Endometrial microvascular endothelial cells (primary cell): ENCODE results near the gene ENPEP. TPM values are rescaled to one million over a fixed set of nuclear protein-coding genes. Genes with fewer than 3 reads are reported as not detected.
"Not testable (repeated sequence)": the region's sequence is repeated elsewhere in the genome, so short reads cannot be mapped to it uniquely, and the experiment has no call there.

Experiments used
- in situ Hi-C: cut with HindIII; loops from 2 replicates; pipeline ENCODE4 v1.10.0; 2017; ENCODE audit warnings: low sequenced_read_pairs, low pct_unique_long_range_greater_than_20kb; ENCODE audit errors: inconsistent ontology term
- total RNA-seq: library from RNA; depleted of rRNA; stranded (reverse); fragments of >200 nt; gene quantifications from one replicate; pipeline ENCODE4 v1.2.3, GENCODE V29; 2015; ENCODE audit errors: inconsistent ontology term

The ENPEP gene, protein sequence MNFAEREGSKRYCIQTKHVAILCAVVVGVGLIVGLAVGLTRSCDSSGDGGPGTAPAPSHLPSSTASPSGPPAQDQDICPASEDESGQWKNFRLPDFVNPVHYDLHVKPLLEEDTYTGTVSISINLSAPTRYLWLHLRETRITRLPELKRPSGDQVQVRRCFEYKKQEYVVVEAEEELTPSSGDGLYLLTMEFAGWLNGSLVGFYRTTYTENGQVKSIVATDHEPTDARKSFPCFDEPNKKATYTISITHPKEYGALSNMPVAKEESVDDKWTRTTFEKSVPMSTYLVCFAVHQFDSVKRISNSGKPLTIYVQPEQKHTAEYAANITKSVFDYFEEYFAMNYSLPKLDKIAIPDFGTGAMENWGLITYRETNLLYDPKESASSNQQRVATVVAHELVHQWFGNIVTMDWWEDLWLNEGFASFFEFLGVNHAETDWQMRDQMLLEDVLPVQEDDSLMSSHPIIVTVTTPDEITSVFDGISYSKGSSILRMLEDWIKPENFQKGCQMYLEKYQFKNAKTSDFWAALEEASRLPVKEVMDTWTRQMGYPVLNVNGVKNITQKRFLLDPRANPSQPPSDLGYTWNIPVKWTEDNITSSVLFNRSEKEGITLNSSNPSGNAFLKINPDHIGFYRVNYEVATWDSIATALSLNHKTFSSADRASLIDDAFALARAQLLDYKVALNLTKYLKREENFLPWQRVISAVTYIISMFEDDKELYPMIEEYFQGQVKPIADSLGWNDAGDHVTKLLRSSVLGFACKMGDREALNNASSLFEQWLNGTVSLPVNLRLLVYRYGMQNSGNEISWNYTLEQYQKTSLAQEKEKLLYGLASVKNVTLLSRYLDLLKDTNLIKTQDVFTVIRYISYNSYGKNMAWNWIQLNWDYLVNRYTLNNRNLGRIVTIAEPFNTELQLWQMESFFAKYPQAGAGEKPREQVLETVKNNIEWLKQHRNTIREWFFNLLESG
- total RNA-seq = 0.56 TPM

GRCh38 chr4:110475881-110476818, at the start of gene ENPEP:
Gene ENPEP (plus strand): TSS chr4:110476155. CDS start chr4:110476415, 260 bp downstream.
- in situ Hi-C loops = no loop called here

GRCh38 chr4:110431805-110432204, 44.1 kb upstream of the ENPEP start:
- in situ Hi-C loops = not testable (repeated sequence)

DNA sequence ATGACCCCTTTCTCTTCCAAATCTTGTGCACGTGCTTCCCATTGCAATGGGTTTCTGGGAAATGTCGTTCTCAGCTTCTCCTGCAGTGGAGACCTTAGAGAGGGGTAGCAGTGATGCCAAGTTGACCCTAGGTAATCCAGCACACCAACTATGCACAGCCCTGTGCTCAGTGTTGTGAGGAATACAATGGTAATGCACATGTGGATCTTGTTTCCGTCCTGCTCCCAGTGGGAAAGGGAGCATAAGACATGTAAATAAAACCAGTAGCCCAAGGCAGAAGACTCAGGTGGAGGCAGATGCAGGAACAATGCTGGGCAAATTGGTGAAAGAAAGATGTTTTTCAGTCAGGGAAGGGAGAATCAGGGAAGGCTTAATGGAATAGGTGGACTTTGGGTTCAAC, 38.7 kb upstream of the ENPEP start:
- in situ Hi-C loops = not testable (repeated sequence)

DNA sequence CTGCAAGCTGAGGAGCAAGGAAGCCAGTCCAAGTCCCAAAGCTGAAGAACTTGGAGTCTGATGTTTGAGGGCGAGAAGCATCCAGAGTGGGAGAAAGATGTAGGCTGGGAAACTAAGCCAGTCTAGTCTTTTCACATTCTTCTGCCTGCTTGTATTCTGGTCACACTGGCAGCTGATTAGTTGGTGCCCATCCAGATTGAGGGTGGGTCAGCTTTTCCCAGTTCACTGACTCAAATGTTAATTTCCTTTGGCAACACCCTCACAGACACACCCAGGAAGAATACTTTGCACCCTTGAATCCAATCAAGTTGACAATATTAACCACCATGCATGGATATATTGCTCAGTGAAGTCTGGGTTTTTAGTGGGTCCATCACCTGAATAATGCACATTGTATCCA, 36.7 kb upstream of the ENPEP start:
- in situ Hi-C loops = not testable (repeated sequence)

DNA sequence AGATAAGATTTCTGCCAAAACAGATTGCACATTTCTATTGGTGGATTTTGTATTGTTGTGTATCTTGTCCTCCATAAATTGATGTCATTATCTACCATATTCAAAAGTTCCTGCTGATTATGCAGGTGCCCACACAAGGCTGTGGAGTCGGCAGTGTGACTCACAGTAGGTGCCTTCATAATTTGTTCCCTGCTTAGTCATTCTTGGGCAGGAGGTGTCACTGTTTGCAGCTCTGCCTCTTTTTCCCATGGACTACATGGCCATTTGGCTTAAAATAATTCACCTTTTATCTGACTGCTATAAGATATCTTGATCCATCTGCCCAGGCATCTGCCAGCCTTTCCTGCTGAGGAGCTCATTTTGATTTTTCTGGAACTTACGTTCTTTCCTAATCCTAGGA, 33.6 kb upstream of the ENPEP start:
- in situ Hi-C loops = no loop called here

DNA sequence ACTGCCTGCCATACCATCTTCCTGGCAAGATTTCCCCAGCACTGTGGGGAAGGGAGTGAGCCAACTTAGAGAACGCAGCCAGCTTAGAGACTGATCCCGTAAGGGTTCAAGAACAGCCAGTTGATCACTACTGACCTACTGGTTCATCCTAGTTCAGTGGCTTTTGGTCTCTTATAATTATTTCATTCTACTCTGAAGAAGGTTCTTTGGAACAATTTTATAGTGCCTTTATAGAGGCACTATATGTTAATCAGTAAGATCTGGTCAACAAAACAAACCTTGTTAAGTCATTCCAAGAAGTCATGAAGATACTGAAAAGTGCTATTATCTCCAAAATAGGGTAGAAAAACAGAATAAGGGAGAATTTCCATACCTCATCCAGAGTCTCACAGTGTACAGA, 33.2 kb upstream of the ENPEP start:
- in situ Hi-C loops = no loop called here

GRCh38 chr4:110449947-110450346, 26.0 kb upstream of the ENPEP start:
- in situ Hi-C loops = no loop called here

DNA sequence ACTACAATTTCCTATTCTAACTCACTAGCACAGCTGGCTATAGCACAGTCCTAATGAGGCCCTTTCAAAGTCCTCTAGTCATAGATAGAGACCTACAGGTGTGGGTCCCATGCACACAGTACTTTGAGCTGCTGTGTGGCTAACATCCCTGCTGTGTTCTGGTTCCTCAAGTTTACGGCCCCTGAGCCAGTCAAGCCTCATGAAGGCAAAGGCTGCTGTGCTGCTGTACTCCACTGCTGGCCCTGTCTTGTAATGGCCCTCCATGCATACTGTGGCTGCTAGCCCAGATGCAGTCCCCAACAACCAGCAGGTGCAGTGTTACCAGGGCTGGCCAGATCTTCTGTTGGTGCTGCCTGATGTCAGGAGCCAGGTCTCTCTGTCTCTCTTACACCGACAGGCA, 23.4 kb upstream of the ENPEP start:
- in situ Hi-C loops = no loop called here

DNA sequence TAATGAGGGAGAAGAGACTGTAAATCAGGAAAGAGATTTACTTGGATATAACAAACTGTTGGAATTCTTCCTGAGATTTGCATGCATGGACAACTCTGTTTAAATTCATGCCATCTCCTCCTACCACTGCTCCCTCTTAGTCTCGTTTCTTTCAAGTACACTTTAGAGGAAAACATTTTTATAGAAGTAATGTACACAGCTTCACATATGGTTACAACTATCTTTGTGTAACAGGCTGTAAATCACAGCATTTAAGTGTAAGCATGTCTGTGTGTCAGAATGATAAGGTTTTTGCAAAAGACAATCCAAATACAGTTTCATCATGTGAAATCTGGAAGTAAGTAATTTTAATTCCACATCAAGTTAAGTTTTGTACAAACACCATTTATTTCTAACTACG, 21.5 kb upstream of the ENPEP start:
- in situ Hi-C loops = no loop called here

- in situ Hi-C loops = no loop called here
Observed at GRCh38 chr4:110458494-110459266, 17.3 kb upstream of the ENPEP start.

DNA sequence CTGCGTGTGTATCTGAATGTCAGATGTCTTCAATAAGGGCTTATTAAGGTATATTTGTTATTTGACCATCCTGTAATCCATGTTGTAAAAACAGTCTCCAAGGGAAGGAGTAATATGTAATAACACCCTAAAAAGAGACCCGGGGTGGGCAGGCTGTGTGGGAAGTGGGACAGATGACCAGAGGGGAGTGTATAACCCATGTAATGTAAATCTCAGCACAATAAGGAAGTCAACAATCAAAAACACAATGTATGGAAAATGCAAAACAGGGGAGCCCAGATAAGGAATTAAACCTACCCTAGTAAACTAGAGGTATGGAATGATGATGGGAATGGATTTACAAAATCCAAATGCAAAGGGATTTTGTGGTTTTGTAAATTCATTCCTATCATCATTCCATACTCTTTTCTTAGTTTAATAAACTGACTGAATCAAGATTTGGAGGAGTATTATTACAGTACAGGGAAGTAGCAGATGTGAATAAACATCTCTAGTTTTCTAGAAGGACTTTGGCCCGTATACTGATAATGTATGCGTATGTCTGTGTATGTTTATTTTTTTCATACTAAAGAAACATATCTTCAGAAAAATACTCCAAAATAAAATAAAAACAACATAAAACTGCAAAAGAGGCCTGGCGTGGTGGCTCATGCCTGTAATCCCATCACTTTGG, 15.7 kb upstream of the ENPEP start:
- in situ Hi-C loops = no loop called here

GRCh38 chr4:110467400-110467799, 8.6 kb upstream of the ENPEP start:
- in situ Hi-C loops = no loop called here

DNA sequence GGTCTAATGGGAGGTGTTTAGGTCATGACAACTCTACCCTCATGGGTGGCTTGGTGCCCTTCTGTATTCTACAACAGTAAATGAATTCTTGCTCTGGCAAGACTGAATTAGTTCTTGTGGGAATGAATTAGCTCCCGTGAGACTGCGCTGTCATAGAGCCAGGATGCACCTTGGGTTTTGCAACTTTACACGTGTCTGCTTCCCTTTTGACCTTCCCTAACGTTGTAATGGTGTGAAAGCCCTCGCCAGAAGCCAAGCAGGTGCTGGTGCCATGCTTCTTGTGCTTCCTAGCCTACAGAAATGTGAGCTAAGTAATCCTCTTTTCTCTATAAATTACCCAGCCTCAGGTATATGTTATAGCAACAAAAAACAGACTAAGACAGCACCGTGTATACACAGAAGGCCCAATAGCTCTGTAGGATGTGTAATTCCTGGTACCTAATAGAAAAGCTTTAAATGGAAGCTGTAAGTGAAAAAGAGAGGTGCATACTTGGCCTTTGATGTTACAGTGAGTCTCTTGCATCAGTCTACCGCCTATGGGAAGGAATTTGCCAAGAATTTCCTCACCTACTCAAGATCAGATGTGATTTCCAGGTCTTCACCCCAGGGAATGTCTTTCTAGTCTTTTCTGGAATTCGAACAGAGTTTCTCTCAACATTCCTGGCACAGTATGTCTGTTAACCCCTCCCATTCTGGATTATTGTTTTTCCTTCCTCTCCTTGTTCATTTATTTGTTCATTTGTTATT, 3.2 kb upstream of the ENPEP start:
- in situ Hi-C loops = no loop called here

- in situ Hi-C loops = no loop called here
Observed at GRCh38 chr4:110474481-110474880, 1.5 kb upstream of the ENPEP start.

GRCh38 chr4:110475080-110475479, 875 bp upstream of the ENPEP start:
- in situ Hi-C loops = not testable (repeated sequence)

DNA sequence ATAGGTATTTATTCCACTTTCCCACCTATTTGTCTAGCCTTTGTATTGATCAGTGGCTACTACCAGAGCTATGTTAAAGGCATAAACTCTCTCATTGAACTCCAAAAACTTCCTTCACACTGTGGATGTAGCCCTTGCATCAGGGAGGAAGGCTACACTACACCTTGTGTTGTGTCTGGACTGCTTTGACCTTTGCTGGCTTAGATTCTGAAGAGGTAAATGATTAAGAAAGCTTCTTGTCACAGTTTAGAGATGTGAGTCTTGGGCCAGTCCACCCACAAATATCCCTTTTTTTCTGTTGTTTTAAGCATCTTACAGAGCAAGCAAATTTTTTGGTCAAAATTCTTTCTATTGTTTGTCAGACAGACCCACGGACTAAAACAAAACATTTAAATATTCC, 1.9 kb downstream of the ENPEP start:
- in situ Hi-C loops = no loop called here

DNA sequence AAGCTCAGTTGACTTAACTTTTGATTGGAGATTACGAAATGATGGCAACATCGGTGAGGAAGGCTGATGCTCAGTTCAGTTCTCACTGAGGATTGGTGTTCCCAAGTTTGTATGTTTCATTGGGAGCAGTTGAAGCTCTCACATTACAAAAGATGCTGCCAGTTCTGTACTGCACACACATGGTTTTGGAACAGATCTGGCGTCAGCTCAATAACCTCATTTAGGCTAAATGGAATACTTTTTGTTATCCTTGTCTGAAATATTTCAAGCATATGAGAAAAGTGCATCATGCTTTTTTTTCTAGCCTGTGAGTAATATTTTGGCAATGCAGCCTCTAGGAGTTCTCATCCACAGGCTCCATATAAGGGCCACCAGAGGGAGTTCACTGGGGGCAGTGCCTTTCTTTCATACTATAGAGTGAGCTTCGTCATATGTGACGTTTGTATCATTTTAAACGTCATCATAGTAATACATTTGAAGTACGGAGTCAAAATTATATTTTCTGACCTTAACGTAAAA, 4.1 kb downstream of the ENPEP start:
- in situ Hi-C loops = no loop called here
